ENCODE measurements around the gene MRC1. TPM values are rescaled to one million over a fixed set of nuclear protein-coding genes. Genes with fewer than 3 reads are reported as not detected.

MRC1 gene
- total and polyA plus RNA-seq, 2 of the 13 experiments (the other 11 are each of a cell fraction or from before 2014, with no cell fraction given) = not detected

DNA sequence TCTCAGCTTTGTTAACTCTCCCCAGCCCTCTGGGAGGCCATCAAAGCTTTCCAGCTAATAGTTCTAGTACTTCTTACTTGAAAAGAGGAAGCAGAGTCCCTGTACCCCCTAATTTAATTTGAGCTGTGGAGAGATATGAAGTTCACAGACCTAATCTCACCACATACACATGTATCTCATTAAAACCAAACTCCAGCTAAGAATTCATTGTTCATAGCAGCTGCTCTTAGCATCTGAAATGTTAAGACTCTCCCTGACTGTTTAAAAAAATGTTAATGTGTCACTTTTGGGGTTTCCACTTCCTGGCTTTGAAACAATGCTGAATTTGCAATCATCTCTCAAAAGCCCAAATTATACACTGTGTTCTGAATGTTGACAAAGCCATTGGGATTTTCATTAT is 16.2 kb upstream of the MRC1 start:
- H3K27me3 ChIP-seq (ENCODE audit: control insufficient read depth in 1 of 2, insufficient read depth in 2 of 2, low read length in 2 of 2) = peaks cover 0 to 8% of the 10 kb centered on the region in 2 experiments; a peak in 2 of 5 replicates
- no TSS peak for BruUV-seq (replicated peaks)
- in situ Hi-C loops (cut with HindIII; ENCODE audit: extremely low pct_ligation_motif_present, low pct_unique_long_range_greater_than_20kb) (no loop called here), intact Hi-C loops (cut with micrococcal nuclease; ENCODE audit: unreplicated experiment) (no loop called here)
- H3K4me2 ChIP-seq (ENCODE audit: low read depth, low read length) = no peak overlapping the region
- H3K27ac ChIP-seq (ENCODE audit: extremely low read length, insufficient read depth, low read length) = no peak overlapping the region
- FAIRE-seq (no peak), DNase-seq (ENCODE audit: low spot score) (no peak), ATAC-seq (no peak)
- CTCF ChIA-PET (ENCODE audit: low intra/inter-chr PET ratio, low total read pairs) = no interaction called here
- H4K20me1 ChIP-seq (ENCODE audit: insufficient read depth, low read length) = no peaks in the 10 kb centered on the region
- TF ChIP-seq ZKSCAN8 (CRISPR knock-in tag; IDR thresholded peaks at IDR 0.05; ENCODE audit: borderline replicate concordance) = no peak
- no peak for TF ChIP-seq ZNF10 (CRISPR knock-in tag; IDR thresholded peaks at IDR 0.05; ENCODE audit: borderline replicate concordance, low read depth)
- TF ChIP-seq, protein P1, sequence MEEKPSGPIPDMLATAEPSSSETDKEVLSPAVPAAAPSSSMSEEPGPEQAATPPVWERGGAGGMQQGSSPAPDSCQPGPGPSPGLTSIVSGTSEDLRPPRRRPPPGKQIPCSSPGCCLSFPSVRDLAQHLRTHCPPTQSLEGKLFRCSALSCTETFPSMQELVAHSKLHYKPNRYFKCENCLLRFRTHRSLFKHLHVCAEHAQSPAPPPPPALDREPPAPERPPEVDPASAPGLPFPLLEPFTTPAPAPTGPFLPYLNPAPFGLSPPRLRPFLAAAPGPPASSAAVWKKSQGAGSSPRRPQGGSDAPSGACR (CRISPR knock-in tag; IDR thresholded peaks at IDR 0.05) = no peak
- TF ChIP-seq, protein P2, sequence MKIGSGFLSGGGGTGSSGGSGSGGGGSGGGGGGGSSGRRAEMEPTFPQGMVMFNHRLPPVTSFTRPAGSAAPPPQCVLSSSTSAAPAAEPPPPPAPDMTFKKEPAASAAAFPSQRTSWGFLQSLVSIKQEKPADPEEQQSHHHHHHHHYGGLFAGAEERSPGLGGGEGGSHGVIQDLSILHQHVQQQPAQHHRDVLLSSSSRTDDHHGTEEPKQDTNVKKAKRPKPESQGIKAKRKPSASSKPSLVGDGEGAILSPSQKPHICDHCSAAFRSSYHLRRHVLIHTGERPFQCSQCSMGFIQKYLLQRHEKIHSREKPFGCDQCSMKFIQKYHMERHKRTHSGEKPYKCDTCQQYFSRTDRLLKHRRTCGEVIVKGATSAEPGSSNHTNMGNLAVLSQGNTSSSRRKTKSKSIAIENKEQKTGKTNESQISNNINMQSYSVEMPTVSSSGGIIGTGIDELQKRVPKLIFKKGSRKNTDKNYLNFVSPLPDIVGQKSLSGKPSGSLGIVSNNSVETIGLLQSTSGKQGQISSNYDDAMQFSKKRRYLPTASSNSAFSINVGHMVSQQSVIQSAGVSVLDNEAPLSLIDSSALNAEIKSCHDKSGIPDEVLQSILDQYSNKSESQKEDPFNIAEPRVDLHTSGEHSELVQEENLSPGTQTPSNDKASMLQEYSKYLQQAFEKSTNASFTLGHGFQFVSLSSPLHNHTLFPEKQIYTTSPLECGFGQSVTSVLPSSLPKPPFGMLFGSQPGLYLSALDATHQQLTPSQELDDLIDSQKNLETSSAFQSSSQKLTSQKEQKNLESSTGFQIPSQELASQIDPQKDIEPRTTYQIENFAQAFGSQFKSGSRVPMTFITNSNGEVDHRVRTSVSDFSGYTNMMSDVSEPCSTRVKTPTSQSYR (CRISPR knock-in tag; IDR thresholded peaks at IDR 0.05; ENCODE audit: borderline replicate concordance) = no peak
- TF ChIP-seq SALL1 (CRISPR knock-in tag; IDR thresholded peaks at IDR 0.05) = no peak
- TF ChIP-seq, protein P3, sequence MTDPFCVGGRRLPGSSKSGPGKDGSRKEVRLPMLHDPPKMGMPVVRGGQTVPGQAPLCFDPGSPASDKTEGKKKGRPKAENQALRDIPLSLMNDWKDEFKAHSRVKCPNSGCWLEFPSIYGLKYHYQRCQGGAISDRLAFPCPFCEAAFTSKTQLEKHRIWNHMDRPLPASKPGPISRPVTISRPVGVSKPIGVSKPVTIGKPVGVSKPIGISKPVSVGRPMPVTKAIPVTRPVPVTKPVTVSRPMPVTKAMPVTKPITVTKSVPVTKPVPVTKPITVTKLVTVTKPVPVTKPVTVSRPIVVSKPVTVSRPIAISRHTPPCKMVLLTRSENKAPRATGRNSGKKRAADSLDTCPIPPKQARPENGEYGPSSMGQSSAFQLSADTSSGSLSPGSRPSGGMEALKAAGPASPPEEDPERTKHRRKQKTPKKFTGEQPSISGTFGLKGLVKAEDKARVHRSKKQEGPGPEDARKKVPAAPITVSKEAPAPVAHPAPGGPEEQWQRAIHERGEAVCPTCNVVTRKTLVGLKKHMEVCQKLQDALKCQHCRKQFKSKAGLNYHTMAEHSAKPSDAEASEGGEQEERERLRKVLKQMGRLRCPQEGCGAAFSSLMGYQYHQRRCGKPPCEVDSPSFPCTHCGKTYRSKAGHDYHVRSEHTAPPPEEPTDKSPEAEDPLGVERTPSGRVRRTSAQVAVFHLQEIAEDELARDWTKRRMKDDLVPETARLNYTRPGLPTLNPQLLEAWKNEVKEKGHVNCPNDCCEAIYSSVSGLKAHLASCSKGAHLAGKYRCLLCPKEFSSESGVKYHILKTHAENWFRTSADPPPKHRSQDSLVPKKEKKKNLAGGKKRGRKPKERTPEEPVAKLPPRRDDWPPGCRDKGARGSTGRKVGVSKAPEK (CRISPR knock-in tag; IDR thresholded peaks at IDR 0.05; ENCODE audit: borderline replicate concordance) = no peak
- no peak for TF ChIP-seq ZNF44 (CRISPR knock-in tag; IDR thresholded peaks at IDR 0.05)
- no peak for TF ChIP-seq ZSCAN25 (CRISPR knock-in tag; IDR thresholded peaks at IDR 0.05)
- TF ChIP-seq ZNF543 (CRISPR knock-in tag; IDR thresholded peaks at IDR 0.05) = no peak
- TF ChIP-seq ZNF570 (CRISPR knock-in tag; IDR thresholded peaks at IDR 0.05; ENCODE audit: borderline replicate concordance) = no peak
- TF ChIP-seq, protein P4, sequence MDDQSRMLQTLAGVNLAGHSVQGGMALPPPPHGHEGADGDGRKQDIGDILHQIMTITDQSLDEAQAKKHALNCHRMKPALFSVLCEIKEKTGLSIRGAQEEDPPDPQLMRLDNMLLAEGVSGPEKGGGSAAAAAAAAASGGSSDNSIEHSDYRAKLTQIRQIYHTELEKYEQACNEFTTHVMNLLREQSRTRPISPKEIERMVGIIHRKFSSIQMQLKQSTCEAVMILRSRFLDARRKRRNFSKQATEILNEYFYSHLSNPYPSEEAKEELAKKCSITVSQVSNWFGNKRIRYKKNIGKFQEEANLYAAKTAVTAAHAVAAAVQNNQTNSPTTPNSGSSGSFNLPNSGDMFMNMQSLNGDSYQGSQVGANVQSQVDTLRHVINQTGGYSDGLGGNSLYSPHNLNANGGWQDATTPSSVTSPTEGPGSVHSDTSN (CRISPR knock-in tag; IDR thresholded peaks at IDR 0.05; ENCODE audit: borderline replicate concordance) = no peak
- TF ChIP-seq, protein P5, sequence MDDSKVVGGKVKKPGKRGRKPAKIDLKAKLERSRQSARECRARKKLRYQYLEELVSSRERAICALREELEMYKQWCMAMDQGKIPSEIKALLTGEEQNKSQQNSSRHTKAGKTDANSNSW (CRISPR knock-in tag; IDR thresholded peaks at IDR 0.05; ENCODE audit: borderline replicate concordance) = no peak
- H3K4me1 ChIP-seq (ENCODE audit: insufficient read depth, low read length) = peaks cover 16% of the 10 kb centered on the region
- H3K9ac ChIP-seq (ENCODE audit: insufficient read depth, low read depth, low read length) = no peak overlapping the region
- POLR2A ChIA-PET = no interaction called here
- no peaks in the 10 kb centered on the region for H3K36me3 ChIP-seq (replicated peaks in 1 of 2; ENCODE audit: control insufficient read depth in 1 of 2, insufficient read depth in 2 of 2, low read length in 2 of 2)
- no peak overlapping the region for H3K4me3 ChIP-seq (replicated peaks in 1 of 3; ENCODE audit: insufficient read depth in 1 of 3, low read depth in 2 of 3, low read length in 3 of 3)
- H3K79me2 ChIP-seq (ENCODE audit: insufficient read depth, low read length) = no peaks in the 10 kb centered on the region
- H3K9me3 ChIP-seq (ENCODE audit: low read length) = no peaks in the 10 kb centered on the region
- H2AFZ ChIP-seq (ENCODE audit: low read length) = no peak overlapping the region

All from HepG2 (cell line).